ENCODE results near the gene TECTA.

The TECTA gene

DNA sequence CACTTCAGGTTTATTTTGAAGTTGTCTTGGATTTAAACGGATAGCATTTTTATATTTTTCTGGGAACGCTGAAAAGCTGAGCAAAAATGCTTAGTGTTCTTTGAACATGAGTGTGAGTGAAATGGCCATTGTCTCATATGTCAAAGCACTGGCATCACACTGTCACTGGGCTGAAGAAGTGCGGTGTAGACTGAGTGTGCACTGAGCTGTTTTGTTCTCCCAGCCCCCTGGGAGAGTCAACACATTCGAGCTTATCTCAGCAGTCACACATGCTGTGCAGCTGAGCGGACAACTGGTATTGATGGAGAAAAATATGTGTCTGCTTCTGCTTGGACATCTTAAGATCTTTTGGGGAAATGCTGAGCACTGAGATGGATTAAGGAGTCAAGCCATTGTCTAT lies 90.8 kb downstream of the TECTA start:
- no peak overlapping the region for H3K4me3 ChIP-seq (ENCODE audit: low read length)
- H3K4me1 ChIP-seq (ENCODE audit: insufficient read depth, low read length): no peaks in the 10 kb centered on the region
- H3K27ac ChIP-seq (ENCODE audit: low read depth, low read length): no peak overlapping the region
- H3K27me3 ChIP-seq (ENCODE audit: insufficient read depth, low read length): no peaks in the 10 kb centered on the region
- H3K36me3 ChIP-seq (ENCODE audit: insufficient read depth, low read length): no peaks in the 10 kb centered on the region
- H3K9me3 ChIP-seq (ENCODE audit: insufficient read depth, low read depth, low read length): no peaks in the 10 kb centered on the region
- WGBS: 94% methylated on average over 5 of the region's 5 CpGs
- H3K9ac ChIP-seq (ENCODE audit: low read depth, low read length): no peak overlapping the region

DNA sequence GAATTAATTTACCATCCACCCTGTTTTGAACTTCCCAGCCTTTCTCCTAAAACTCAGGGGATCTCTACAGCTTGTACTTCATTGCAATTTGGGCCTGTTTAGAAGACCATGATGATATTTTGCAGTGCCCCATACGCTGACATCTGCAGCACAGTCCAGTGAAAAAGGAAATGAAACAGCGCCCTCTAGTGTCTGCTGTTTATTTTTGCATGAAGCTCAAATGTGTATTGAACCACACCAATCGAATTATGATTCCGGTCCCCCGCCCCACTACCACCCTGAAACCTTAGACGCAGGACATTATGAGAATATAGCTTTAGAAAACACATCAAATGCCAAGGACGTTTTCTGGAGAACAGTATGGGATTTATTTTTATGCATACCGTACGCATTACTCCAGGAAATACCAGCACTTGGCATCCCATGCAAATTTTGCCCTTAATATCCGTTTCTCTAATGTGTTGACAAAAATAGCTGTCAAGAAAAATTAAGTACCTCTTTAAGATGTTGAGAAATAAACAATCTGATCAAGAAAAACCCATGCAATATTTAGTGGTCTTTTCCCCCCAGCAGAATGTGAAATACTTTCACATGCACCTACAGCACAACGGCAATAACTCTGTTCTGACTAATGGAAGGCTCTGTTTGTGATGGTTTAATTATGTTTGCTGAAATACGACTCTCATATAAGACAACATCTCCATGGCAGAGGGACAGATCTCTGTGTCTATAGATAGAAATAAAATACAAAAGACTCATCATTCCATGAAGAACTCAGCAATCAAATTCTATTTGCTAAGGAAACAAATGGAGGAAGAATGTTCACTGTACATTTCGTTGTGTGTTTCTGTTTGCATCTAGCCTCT lies 93.9 kb downstream of the TECTA start:
- peaks cover 18% of the 10 kb centered on the region for H3K4me1 ChIP-seq (ENCODE audit: insufficient read depth, low read length)
- 38% methylated on average over 11 of the region's 13 CpGs for WGBS
- H3K4me3 ChIP-seq (ENCODE audit: low read length): no peak overlapping the region
- no peaks in the 10 kb centered on the region for H3K36me3 ChIP-seq (ENCODE audit: insufficient read depth, low read length)
- H3K27me3 ChIP-seq (ENCODE audit: insufficient read depth, low read length): no peaks in the 10 kb centered on the region
- no peak overlapping the region for H3K27ac ChIP-seq (ENCODE audit: low read depth, low read length)
- H3K9ac ChIP-seq (ENCODE audit: low read depth, low read length): no peak overlapping the region
- no peaks in the 10 kb centered on the region for H3K9me3 ChIP-seq (ENCODE audit: insufficient read depth, low read depth, low read length)

DNA sequence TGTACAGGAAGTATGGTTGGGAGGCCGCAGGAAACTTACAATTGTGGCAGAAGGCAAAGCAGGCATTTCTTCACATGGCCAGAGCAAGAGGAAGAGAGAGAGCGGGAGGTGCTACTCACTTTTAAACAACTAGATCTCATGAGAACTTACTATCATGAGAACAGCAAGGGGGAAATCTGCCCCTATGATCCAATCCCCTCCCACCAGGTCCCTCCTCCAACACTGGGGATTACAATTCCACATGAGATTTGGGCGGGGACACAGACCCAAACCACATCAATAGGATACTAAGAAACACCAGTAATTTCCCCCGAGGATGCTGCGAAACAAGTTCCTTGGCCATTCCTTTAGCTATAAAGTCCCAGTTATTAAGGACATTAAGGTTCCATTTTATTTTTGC lies 97.4 kb downstream of the TECTA start:
- Histone ChIP-seq H3K27me3 (ENCODE audit: insufficient read depth, low read length) (no peaks in the 10 kb centered on the region), H3K36me3 (ENCODE audit: insufficient read depth, low read length) (no peaks in the 10 kb centered on the region), H3K4me1 (ENCODE audit: insufficient read depth, low read length) (peaks cover 18% of the 10 kb centered on the region), H3K4me3 (ENCODE audit: low read length) (no peak overlapping the region), H3K9me3 (ENCODE audit: insufficient read depth, low read depth, low read length) (no peaks in the 10 kb centered on the region), H3K27ac (ENCODE audit: low read depth, low read length) (peak overlapping the region; percentile 59), H3K9ac (ENCODE audit: low read depth, low read length) (no peak overlapping the region)
- 66% methylated on average over 4 of the region's 5 CpGs for WGBS

DNA sequence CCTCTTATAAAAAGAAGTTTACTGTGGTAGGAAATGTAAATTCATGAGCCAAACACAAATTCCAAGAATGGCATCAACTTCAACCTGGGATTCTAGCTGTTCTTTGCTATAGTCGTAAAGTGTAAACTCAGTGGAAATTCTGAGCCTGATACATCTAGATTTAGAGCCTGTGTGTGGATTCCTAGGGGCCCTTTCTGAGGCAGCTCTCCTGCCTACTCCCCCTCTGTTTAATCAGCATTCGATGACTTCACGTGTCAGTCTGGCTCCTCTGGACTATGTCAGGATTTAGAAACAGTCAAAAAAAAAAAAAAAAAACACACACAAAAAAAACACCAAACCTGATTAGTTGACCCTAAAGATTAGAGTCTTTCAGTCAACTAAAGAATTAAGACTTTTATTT lies 98.5 kb downstream of the TECTA start:
- WGBS: 49% methylated on average over 3 of the region's 3 CpGs
- H3K9ac ChIP-seq (ENCODE audit: low read depth, low read length): no peak overlapping the region

DNA sequence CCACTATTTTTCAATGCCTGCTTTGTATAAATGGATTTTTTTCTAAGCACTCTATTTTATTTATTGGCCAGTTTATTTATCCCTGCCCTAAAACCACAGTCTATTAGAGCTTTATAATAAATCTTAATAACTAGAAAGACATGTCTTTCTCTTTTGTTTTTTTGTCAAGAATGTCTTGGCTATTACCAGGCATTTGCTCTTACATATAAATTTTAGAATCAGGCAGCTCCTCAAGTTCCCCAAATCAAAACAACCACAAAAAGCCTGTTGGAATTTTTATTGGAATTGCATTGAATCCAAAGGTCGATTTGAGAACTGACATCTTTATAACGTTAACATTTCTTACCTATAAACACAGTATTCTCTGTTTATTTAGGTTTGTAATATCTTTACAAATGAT lies 105.8 kb downstream of the TECTA start:
- WGBS: no CpG with 5 or more reads among the region's 2 CpGs
- H3K27ac ChIP-seq (ENCODE audit: low read depth, low read length): no peak overlapping the region
- no peaks in the 10 kb centered on the region for H3K4me1 ChIP-seq (ENCODE audit: insufficient read depth, low read length)
- H3K36me3 ChIP-seq (ENCODE audit: insufficient read depth, low read length): no peaks in the 10 kb centered on the region
- H3K4me3 ChIP-seq (ENCODE audit: low read length): no peak overlapping the region
- no peak overlapping the region for H3K9ac ChIP-seq (ENCODE audit: low read depth, low read length)
- H3K27me3 ChIP-seq (ENCODE audit: insufficient read depth, low read length): no peaks in the 10 kb centered on the region
- H3K9me3 ChIP-seq (ENCODE audit: insufficient read depth, low read depth, low read length): no peaks in the 10 kb centered on the region

More for the DNA sequence above, 98.5 kb downstream of the TECTA start:
- peaks cover 18% of the 10 kb centered on the region for H3K4me1 ChIP-seq (ENCODE audit: insufficient read depth, low read length)
- no peaks in the 10 kb centered on the region for H3K36me3 ChIP-seq (ENCODE audit: insufficient read depth, low read length)
- H3K27me3 ChIP-seq (ENCODE audit: insufficient read depth, low read length): no peaks in the 10 kb centered on the region
- H3K4me3 ChIP-seq (ENCODE audit: low read length): no peak overlapping the region
- no peaks in the 10 kb centered on the region for H3K9me3 ChIP-seq (ENCODE audit: insufficient read depth, low read depth, low read length)
- H3K27ac ChIP-seq (ENCODE audit: low read depth, low read length): peak overlapping the region; percentile 59; the same call in 1 of the 2 replicates

DNA sequence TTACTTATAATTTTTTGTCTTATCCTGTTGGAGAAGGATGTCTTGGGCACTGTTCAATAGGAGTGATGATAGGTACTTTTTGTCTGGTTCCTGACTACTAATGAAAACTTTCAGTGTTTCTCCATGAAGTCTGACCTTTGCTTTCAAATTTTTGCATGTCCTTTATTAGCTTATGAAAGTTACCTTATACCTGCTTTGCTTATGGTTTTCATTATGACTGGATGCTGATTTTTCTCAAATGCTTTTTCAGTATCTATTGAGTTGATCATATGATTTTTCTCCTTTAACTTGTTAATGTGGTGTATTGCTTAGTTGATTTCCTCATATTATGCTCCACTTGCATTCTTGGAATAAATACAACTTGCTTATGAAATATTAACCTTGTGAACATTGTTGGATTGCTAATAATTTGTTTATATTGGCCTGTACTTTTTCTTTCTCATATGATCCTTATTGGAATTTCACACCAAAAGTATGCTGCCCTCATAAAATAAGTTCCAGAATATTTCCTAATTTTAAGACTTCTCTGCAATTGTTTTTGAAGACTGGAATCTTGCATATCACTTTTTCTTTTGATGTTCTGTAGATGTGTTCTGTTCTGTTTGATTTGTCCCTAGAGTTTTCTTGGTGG lies 106.6 kb downstream of the TECTA start:
- Histone ChIP-seq H3K27me3 (ENCODE audit: insufficient read depth, low read length) (no peaks in the 10 kb centered on the region), H3K27ac (ENCODE audit: low read depth, low read length) (no peak overlapping the region), H3K4me3 (ENCODE audit: low read length) (no peak overlapping the region), H3K9me3 (ENCODE audit: insufficient read depth, low read depth, low read length) (no peaks in the 10 kb centered on the region), H3K9ac (ENCODE audit: low read depth, low read length) (no peak overlapping the region), H3K36me3 (ENCODE audit: insufficient read depth, low read length) (no peaks in the 10 kb centered on the region), H3K4me1 (ENCODE audit: insufficient read depth, low read length) (no peaks in the 10 kb centered on the region)

DNA sequence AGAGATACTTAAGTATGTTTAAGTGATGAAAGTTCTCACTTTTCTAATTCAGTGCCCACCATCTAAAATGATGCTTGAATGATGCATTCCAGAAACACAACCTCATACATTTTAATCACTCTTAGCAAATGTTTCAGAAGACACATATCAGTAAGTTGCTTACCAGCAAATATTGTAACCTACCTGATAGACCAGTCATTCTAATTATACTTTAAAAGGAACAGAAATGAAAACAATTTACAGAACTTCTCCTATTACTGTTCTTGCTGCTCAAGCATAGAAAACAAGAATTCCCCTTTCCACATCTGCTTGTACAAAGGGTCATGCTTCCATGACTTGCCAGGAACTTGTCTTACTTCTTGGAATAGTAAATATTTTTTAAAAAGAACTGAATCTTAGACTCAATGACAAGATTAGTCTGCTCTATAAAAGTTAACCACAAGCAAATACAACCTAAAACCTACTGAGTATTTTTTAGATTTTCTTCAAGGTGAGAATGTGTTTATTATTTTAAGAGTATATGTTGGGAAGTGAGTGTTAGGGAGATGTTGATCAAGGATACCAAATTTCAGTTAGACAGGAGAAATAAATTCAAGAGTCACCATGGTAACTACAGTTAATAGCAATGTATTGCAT lies 109.5 kb downstream of the TECTA start:
- H3K4me1 ChIP-seq (ENCODE audit: insufficient read depth, low read length): no peaks in the 10 kb centered on the region

DNA sequence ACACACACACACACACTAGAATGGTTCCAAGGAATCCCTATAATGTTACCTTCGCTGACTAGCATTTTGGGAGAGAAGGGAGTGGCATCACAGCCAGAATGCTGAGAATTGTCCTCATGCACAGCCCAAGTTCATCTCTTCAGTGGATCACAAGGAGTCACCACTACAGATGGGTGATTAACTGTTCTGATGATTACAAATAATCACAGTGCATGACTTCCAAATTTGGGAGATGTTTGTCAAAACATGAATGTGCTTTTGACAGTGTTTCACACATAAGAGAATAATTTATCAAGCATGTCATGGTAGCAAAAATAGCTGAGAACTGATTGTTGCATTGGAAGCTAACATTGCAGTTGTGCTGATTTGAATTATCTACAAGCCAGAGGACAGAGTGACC lies 110.6 kb downstream of the TECTA start:
- WGBS: 100% methylated on average over 1 of the region's 1 CpG
- Histone ChIP-seq H3K4me1 (ENCODE audit: insufficient read depth, low read length) (no peaks in the 10 kb centered on the region), H3K9ac (ENCODE audit: low read depth, low read length) (no peak overlapping the region), H3K9me3 (ENCODE audit: insufficient read depth, low read depth, low read length) (no peaks in the 10 kb centered on the region), H3K27me3 (ENCODE audit: insufficient read depth, low read length) (no peaks in the 10 kb centered on the region), H3K4me3 (ENCODE audit: low read length) (no peak overlapping the region), H3K36me3 (ENCODE audit: insufficient read depth, low read length) (no peaks in the 10 kb centered on the region), H3K27ac (ENCODE audit: low read depth, low read length) (no peak overlapping the region)

More for the DNA sequence above, 109.5 kb downstream of the TECTA start:
- H3K9me3 ChIP-seq (ENCODE audit: insufficient read depth, low read depth, low read length): no peaks in the 10 kb centered on the region
- H3K27me3 ChIP-seq (ENCODE audit: insufficient read depth, low read length): no peaks in the 10 kb centered on the region
- no peak overlapping the region for H3K27ac ChIP-seq (ENCODE audit: low read depth, low read length)
- H3K36me3 ChIP-seq (ENCODE audit: insufficient read depth, low read length): no peaks in the 10 kb centered on the region
- H3K9ac ChIP-seq (ENCODE audit: low read depth, low read length): no peak overlapping the region
- H3K4me3 ChIP-seq (ENCODE audit: low read length): no peak overlapping the region

DNA sequence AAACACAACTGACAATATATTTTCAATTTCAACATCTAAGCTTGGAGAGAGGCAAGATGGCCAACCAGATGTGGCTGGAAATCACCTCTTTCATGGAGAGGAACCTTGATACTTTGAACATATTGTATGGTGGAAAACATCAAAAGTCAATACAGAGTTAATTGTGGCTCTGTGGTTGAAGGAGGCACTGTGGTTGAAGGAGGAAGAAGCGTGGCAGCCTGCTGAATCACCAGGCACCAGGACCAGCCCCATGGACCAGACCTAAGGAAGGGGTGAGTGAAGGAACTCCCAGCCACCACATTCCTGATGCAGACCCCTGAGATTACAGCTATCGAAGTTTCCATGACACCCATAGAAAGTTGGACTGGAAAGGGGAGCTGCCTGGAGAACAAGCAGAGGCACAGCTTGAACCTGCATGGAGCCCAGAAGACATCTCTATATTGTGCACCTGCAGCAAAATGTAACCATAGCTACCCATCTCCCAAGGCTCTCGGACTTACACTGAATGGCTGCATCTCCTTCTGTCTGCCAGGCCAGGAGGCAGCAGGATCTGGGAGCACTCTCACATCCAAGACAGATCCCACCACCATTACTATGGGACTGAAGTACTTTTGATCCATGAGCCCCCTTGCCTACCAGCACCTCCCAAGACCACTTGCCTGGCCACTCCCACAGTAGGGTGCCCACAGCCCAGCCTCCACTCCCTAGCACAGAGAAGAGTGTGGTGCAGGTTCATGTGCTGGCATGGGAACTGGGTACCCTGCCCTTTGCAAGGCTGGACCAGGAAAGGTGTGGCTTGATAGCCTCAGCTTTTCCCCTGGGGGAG lies 111.7 kb downstream of the TECTA start:
- no peak overlapping the region for H3K9ac ChIP-seq (ENCODE audit: low read depth, low read length)
- no peak overlapping the region for H3K4me3 ChIP-seq (ENCODE audit: low read length)
- no peaks in the 10 kb centered on the region for H3K36me3 ChIP-seq (ENCODE audit: insufficient read depth, low read length)
- no peaks in the 10 kb centered on the region for H3K9me3 ChIP-seq (ENCODE audit: insufficient read depth, low read depth, low read length)
- H3K27ac ChIP-seq (ENCODE audit: low read depth, low read length): no peak overlapping the region
- WGBS: 92% methylated on average over 3 of the region's 3 CpGs
- H3K4me1 ChIP-seq (ENCODE audit: insufficient read depth, low read length): no peaks in the 10 kb centered on the region
- H3K27me3 ChIP-seq (ENCODE audit: insufficient read depth, low read length): no peaks in the 10 kb centered on the region

DNA sequence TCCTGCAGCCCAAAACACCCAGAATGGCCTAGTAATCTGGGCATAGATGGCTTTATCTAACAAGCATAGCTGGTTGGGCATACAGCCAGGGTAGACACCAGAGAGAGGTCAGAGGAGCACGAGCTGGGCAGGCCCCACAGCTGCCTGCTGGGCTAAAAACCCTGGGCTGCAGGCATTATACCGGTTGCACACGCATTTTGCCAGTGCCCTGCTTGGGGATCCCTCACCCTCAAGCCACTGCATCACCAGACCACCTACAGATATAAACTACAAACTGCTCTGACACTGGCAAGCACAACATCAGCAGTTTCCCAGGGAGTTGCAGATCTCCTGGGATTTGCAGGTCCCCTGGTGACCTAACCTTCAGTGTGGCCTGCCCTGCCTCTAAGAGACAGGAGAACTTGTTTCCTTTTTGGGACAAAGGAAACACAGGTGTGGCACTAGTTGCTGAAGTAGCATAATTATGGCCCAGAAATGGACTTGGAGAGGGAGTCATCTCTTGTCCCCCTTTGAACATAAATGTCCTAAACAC lies 112.4 kb downstream of the TECTA start:
- H3K27me3 ChIP-seq (ENCODE audit: insufficient read depth, low read length): no peaks in the 10 kb centered on the region
- H3K9ac ChIP-seq (ENCODE audit: low read depth, low read length): no peak overlapping the region
- 75% methylated on average over 3 of the region's 3 CpGs for WGBS
- no peak overlapping the region for H3K4me3 ChIP-seq (ENCODE audit: low read length)
- H3K36me3 ChIP-seq (ENCODE audit: insufficient read depth, low read length): no peaks in the 10 kb centered on the region
- H3K9me3 ChIP-seq (ENCODE audit: insufficient read depth, low read depth, low read length): no peaks in the 10 kb centered on the region
- no peak overlapping the region for H3K27ac ChIP-seq (ENCODE audit: low read depth, low read length)
- H3K4me1 ChIP-seq (ENCODE audit: insufficient read depth, low read length): no peaks in the 10 kb centered on the region
